PC-3 (cell line): ENCODE results near the gene SPHKAP. TPM values are rescaled to one million over a fixed set of nuclear protein-coding genes. Genes with fewer than 3 reads are reported as not detected.

Experiments used
- ATAC-seq: fragments of 200-7000 bp; cut with Tn5 transposase; 2 replicates; pipeline ENCODE4 v1.9.1; 2020; ENCODE audit warnings: mild to moderate bottlenecking, moderate library complexity
- BruUV-seq: library from RNA; stranded (reverse); fragments of 400-500 nt; replicated peaks from 2 replicates; lab custom pipeline; 2021; lab: Mats Ljungman, UMichigan
- CTCF ChIA-PET: fragments of 300-600 bp; sonication (Branson Sonifier 250); formaldehyde crosslinking; loops from one replicate; lab custom pipeline; 2022; ENCODE audit warnings: antibody characterized with exemption; lab: Charles Lee
- POLR2A ChIA-PET: fragments of 300-600 bp; sonication (Branson Sonifier 250); formaldehyde crosslinking; loops from one replicate; lab custom pipeline; 2022; ENCODE audit warnings: antibody characterized with exemption; ENCODE audit not compliant: unreplicated experiment; lab: Charles Lee
- DNase-seq: peaks from one replicate; pipeline ENCODE4 v3.0.0-alpha.2; 2015
- H2AFZ ChIP-seq: fragments of 300-600 bp; sonication (generic); 2 replicates; pipeline ENCODE4 v1.6.0; 2016; ENCODE audit warnings: antibody characterized with exemption, low read length
- H3F3A ChIP-seq: fragments of 300-600 bp; sonication (generic); one replicate; pipeline ENCODE4 v1.6.0; 2017; ENCODE audit warnings: antibody characterized with exemption, low read length, control low read depth, mild to moderate bottlenecking; ENCODE audit not compliant: unreplicated experiment
- H3K27ac ChIP-seq: fragments of 300-600 bp; sonication (generic); 2 replicates; pipeline ENCODE4 v1.5.1; 2016; ENCODE audit warnings: mild to moderate bottlenecking, low read length
- H3K27me3 ChIP-seq: fragments of 300-600 bp; sonication (generic); 2 replicates; pipeline ENCODE4 v1.6.1; 2016; ENCODE audit warnings: low read length, mixed read lengths
- H3K36me3 ChIP-seq: fragments of 300-600 bp; sonication (generic); 2 replicates; pipeline ENCODE4 v1.6.1; 2016; ENCODE audit warnings: low read depth, mixed run types, low read length, mixed read lengths
- H3K4me1 ChIP-seq: fragments of 300-600 bp; sonication (generic); 2 replicates; pipeline ENCODE4 v1.5.1; 2016; ENCODE audit warnings: low read length; ENCODE audit not compliant: insufficient read depth
- H3K4me2 ChIP-seq: fragments of 300-600 bp; sonication (generic); 2 replicates; pipeline ENCODE4 v1.6.0; 2016; ENCODE audit warnings: low read length
- H3K4me3 ChIP-seq: fragments of 300-600 bp; sonication (generic); 2 replicates; pipeline ENCODE4 v1.5.1; 2016; ENCODE audit warnings: mild to moderate bottlenecking, low read length, mixed read lengths
- H3K79me2 ChIP-seq: fragments of 300-600 bp; sonication (generic); 2 replicates; pipeline ENCODE4 v1.6.1; 2017; ENCODE audit warnings: low read length, mixed read lengths
- H3K9ac ChIP-seq: fragments of 300-600 bp; sonication (generic); 2 replicates; pipeline ENCODE4 v1.6.0; 2016; ENCODE audit warnings: mild to moderate bottlenecking, low read length
- H3K9me2 ChIP-seq: fragments of 300-600 bp; sonication (generic); replicated peaks from 2 replicates; pipeline ENCODE4 v1.6.1; 2016; ENCODE audit warnings: mixed run types, low read length, mixed read lengths
- H3K9me3 ChIP-seq: fragments of 300-600 bp; sonication (generic); 2 replicates; pipeline ENCODE4 v1.6.1; 2016; ENCODE audit warnings: low read length, mixed read lengths
- H4K20me1 ChIP-seq: fragments of 300-600 bp; sonication (generic); 2 replicates; pipeline ENCODE4 v1.6.1; 2016; ENCODE audit warnings: low read length, mixed read lengths
- EZH2 ChIP-seq: fragments of 300-600 bp; sonication (generic); IDR thresholded peaks from one replicate; pipeline ENCODE4 v1.6.1; 2017; ENCODE audit warnings: antibody characterized with exemption, mild to moderate bottlenecking, low read length; ENCODE audit not compliant: unreplicated experiment
- EZH2phosphoT487 ChIP-seq: fragments of 300-600 bp; sonication (generic); IDR thresholded peaks from 2 replicates; pipeline ENCODE4 v1.6.1; 2018; ENCODE audit warnings: mild to moderate bottlenecking, antibody characterized with exemption, low read length, borderline replicate concordance
- intact Hi-C: fragments of 100-400 bp; cut with micrococcal nuclease; formaldehyde crosslinking; loops from 2 replicates; pipeline ENCODE4 v1.9.0; 2023
- total RNA-seq: library from RNA; depleted of rRNA; stranded (reverse); fragments of >200 nt; gene quantifications from 2 replicates; pipeline ENCODE4 v1.2.3, GENCODE V29; 2014
- TF ChIP-seq, protein P1 (sequence below): fragments of 300-600 bp; sonication (generic); conservative IDR thresholded peaks from 2 replicates; pipeline ENCODE4 v1.5.1; 2017; ENCODE audit warnings: antibody characterized with exemption, low read depth, mild to moderate bottlenecking, low read length

Gene SPHKAP
- total RNA-seq, 1 experiment from 2014 or later, result not detected

- Histone ChIP-seq H3K79me2 (no peaks in the 10 kb centered on the region), H3K36me3 (no peaks in the 10 kb centered on the region), H3K27me3 (peaks cover 21% of the 10 kb centered on the region; the same call in 1 of the 2 replicates), H3K9me2 (no peaks in the 10 kb centered on the region), H3K4me3 (no peak overlapping the region), H2AFZ (no peak overlapping the region), H3K9me3 (no peaks in the 10 kb centered on the region), H3K9ac (no peak overlapping the region), H3K4me2 (no peak overlapping the region), H3K27ac (no peak overlapping the region), H3K4me1 (no peaks in the 10 kb centered on the region), H4K20me1 (no peaks in the 10 kb centered on the region), H3F3A (no peaks in the 10 kb centered on the region)
- peak; percentile 49 for DNase-seq
- no peak for ATAC-seq
- CTCF ChIA-PET, result no interaction called here
- no peak for TF ChIP-seq EZH2
- BruUV-seq, result no TSS peak
- intact Hi-C loops, result no loop called here
- POLR2A ChIA-PET, result no interaction called here
Measured at GRCh38 chr2:228023619-228024018, 157.9 kb downstream of the SPHKAP start.

- Histone ChIP-seq H3K27me3 (peaks cover 28% of the 10 kb centered on the region; the same call in 1 of the 2 replicates), H3K4me3 (no peak overlapping the region), H3K9ac (no peak overlapping the region), H3K9me3 (no peaks in the 10 kb centered on the region), H3K4me1 (no peaks in the 10 kb centered on the region), H3K9me2 (no peaks in the 10 kb centered on the region), H4K20me1 (no peaks in the 10 kb centered on the region), H3K79me2 (no peaks in the 10 kb centered on the region), H3K4me2 (no peak overlapping the region), H3K27ac (no peak overlapping the region), H3K36me3 (no peaks in the 10 kb centered on the region), H2AFZ (no peak overlapping the region), H3F3A (no peaks in the 10 kb centered on the region)
- ChIA-PET CTCF (no interaction called here), POLR2A (no interaction called here)
- TF ChIP-seq, protein P1, sequence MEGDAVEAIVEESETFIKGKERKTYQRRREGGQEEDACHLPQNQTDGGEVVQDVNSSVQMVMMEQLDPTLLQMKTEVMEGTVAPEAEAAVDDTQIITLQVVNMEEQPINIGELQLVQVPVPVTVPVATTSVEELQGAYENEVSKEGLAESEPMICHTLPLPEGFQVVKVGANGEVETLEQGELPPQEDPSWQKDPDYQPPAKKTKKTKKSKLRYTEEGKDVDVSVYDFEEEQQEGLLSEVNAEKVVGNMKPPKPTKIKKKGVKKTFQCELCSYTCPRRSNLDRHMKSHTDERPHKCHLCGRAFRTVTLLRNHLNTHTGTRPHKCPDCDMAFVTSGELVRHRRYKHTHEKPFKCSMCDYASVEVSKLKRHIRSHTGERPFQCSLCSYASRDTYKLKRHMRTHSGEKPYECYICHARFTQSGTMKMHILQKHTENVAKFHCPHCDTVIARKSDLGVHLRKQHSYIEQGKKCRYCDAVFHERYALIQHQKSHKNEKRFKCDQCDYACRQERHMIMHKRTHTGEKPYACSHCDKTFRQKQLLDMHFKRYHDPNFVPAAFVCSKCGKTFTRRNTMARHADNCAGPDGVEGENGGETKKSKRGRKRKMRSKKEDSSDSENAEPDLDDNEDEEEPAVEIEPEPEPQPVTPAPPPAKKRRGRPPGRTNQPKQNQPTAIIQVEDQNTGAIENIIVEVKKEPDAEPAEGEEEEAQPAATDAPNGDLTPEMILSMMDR, result no peak
- no peak for TF ChIP-seq EZH2phosphoT487
- no peak for TF ChIP-seq EZH2
- ATAC-seq, result no peak
- DNase-seq, result no peak
- intact Hi-C loops, result no loop called here
- no TSS peak for BruUV-seq
Measured at GRCh38 chr2:228018311-228018710, 163.2 kb downstream of the SPHKAP start.

- no peaks in the 10 kb centered on the region for H3K36me3 ChIP-seq
- DNase-seq, result no peak
- H3K9me2 ChIP-seq, result no peaks in the 10 kb centered on the region
- ChIA-PET POLR2A (no interaction called here), CTCF (no interaction called here)
- no peak overlapping the region for H2AFZ ChIP-seq
- H3K4me1 ChIP-seq, result no peaks in the 10 kb centered on the region
- intact Hi-C loops, result no loop called here
- no peaks in the 10 kb centered on the region for H3K79me2 ChIP-seq
- no peaks in the 10 kb centered on the region for H3K9me3 ChIP-seq
- H3F3A ChIP-seq, result no peaks in the 10 kb centered on the region
- BruUV-seq, result no TSS peak
- TF ChIP-seq, protein P1, result no peak
- no peak for TF ChIP-seq EZH2
- no peak for TF ChIP-seq EZH2phosphoT487
- H3K27me3 ChIP-seq, result peaks cover 28% of the 10 kb centered on the region; the same call in 1 of the 2 replicates
- no peak overlapping the region for H3K4me3 ChIP-seq
- no peak overlapping the region for H3K9ac ChIP-seq
- no peak for ATAC-seq
- no peak overlapping the region for H3K27ac ChIP-seq
- H4K20me1 ChIP-seq, result no peaks in the 10 kb centered on the region
- H3K4me2 ChIP-seq, result no peak overlapping the region
Measured at GRCh38 chr2:228017784-228018183, 163.7 kb downstream of the SPHKAP start.
